Limb (tissue), 2 donors: Measurements from ENCODE around the gene RPTOR.

Experiments used
- DNase-seq, 2 donors: peaks; one replicate each; pipeline ENCODE4 v3.0.0-alpha.2; 2016; ENCODE audit errors: extremely low spot score in 2 of 2

The RPTOR gene

DNA sequence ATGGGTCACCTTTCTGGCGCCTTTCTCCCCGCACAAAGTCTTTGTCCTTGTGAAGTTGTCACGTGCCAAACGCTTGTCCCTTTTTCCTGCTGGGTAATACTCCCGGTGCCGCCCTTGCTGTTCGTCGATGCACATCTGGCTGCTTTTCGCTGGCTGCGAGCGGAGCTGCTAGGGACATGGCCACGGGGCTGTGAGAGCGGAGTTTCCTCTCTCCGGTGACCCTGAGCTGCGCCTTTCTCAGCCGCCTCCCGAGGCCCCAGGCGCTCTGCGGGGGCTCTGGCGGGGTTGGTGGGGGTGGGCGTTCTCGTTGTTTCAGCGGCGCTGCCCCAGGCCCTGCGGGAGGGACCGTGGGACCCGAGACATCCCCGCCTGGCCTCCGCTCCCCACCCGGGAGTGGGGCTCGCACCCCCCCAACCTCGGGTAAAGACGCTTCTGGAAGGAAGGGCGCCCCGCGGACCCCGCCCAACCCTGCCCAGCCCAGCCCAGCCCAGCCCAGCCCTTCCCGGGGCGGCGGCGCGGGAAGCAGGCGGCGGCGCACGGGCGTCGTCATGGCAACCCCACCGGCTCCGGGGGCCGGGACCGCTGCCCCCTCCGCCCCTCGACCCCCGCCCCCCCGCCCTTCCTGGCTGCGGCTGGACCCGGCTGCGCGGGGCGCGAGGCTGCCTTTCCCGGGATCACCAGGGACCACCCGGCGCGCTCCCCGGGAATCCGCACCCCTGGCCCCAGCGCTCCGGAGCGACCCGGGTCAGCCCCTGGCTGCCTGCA lies 459.3 kb downstream of the RPTOR start:
- peak in 1 of 2 donors; percentile 64 for DNase-seq

DNA sequence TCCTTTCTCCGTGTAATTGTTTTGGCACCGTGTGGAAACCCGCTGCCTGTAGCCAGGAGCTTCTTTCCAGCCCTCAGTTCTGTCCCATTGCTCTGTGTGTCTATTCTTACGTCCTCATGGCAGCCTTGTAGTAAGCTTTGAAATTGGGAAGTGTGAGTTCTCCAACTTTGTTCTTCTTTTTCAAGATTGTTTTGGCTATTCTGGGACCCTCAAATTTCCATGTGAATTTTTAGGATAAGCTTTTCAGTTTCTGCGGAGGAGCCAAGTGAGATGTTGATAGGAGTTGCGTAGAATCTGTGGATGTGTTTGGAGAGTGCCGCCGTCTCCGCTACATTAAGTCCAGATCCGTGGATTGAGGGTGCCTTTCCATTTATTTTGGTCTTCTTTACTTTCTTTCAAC lies 462.3 kb downstream of the RPTOR start:
- DNase-seq: no peak

DNA sequence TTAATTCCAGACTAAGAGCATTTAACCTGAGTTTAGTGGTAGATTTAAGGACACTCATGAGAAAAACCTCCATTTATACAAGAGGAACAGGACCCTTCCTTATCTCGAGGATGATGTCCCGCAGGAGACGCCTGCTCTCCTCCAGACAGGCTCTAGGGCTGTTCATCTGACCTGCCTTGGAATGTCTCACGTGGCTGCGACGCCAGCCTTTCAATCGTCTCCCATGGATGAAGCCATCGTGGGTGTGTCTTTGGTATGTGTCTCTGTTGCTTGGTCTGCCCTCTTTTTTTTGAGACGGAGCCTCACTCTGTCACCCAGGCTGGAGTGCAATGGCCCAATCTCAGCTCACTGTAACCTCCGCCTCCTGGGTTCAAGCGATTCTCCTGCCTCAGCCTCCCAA lies 463.5 kb downstream of the RPTOR start:
- no peak for DNase-seq

DNA sequence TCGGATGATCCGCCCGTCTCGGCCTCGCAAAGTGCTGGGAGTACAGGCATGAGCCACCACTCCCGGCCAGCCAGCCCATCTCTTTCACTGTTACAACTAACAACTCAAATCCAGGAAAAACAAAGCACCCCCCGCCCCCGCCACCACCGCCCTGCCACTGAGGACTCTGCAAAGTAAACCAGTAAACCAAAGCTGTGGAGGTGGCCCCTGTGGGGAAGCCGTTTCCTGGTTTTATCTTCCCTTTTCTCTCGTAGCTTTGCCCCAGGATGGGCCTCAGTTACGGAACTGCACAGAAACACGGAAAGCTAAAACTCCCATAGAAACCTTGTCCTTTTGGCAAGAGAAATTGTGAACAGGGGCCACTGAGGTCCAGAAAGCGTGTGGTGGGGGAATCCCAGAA lies 464.5 kb downstream of the RPTOR start:
- no peak for DNase-seq

DNA sequence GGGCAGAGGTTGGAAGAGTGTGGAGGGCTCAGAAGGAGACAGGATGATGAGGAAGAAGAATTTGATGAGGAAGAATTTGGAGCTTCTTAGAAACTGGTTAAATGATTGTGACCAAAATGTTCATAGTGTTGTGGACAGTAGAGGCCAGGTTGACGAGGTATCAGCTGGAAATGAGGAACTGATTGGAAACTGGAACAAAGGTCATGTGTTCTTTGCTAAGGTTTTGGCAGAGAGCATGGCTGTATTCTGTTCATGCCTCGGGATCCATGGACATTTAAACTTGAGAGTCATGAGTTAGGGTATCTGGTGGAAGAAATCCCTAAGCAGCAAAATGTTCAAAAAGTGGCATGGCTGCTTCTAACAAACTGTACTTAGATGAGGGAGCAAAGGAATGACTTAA lies 466.3 kb downstream of the RPTOR start:
- DNase-seq: no peak

DNA sequence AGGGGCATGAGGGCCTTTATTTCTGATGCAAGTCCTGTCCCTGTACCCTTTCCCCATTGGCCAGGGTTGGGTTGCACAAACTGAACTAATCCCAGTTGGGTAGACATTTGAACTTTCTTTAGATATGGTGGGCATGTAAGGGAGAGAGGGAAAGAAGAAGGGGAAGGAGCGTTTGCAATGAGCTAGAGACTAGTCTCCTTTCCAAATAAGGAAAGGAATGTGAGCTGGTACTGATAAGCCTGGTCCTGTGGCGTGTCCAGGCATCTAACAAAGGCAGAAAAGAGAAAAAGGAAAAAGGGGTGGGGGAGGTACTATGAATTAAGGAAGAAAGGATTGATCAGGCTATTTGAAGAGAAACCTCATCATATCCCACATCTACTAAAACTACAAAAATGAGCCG lies 467.3 kb downstream of the RPTOR start:
- no peak for DNase-seq

DNA sequence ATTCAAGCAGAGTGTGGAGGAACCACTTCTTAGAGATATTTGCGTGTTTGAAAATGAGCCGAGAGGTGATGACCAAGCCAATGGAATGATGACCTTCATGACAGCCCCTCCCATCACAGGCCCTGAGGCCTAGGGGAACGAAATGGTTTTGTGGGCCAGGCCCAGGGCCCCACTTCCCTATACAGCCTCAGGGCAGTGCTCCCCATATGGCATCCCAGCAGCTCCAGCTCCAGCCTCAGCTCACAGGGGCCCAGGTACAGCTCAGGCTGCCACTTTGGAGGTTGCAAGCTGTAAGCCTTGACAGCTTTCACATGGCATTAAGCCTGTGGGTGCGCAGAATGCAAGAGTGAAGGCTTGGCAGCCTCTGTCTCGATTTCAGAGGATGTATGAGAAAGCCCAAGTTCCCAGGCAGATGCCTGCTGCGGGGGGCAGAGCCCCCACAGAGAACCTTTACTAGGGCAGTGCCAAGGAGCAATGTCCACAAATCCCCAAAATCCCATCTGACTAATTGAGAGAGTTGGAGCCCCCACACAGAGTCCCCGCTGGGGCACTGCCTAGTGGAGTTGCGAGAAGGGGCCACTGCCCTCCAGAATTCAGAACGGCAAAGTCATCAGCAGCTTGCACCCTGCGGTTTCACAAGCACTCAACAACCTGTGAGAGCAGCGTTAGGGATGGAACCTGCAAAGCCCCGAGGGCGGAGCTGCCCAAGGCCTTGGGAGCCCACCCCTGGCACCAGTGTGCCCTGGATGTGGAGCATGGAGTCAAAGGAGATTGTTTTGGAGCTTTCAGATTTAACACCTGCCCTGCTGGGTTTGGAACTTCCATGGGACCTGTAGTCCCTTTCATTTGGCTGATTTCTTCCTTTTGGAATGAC lies 468.2 kb downstream of the RPTOR start:
- no peak for DNase-seq

DNA sequence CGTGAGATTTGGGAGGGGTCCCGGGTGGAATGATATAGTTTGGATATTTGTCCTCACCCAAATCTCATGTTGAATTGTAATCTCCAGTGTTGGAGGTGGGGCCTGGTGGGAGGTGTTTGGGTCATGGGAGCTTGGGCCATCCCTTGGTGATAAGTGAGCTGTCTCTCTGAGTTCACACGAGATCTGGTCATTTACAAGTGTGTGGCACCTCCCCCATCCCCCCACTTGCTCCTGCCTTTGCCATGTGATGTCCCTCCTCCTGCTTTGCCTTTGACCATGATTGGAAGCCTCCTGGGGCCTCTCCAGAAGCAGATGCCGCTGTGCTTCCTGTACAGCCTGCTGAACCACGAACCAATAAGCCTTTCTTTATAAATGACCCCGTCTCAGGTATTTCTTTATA lies 469.0 kb downstream of the RPTOR start:
- DNase-seq: no peak

DNA sequence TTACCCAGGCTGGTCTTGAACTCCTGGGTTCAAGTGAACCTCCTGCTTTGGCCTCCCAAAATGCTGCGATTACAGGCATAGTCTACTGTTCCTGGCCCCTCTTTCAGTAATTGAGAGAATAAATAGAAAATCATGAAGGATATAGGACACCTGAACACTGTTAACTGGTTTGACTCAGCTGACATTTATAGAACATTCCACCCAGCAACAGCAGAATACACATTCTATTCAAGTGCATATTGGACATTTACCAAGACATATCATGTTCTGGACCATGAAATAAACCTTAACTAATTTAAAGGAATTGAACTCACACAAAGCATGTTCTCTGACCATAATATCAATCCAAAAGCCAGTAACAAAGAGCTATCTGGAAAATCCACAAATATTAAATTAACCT lies 470.5 kb downstream of the RPTOR start:
- DNase-seq: peak in 1 of 2 donors; percentile 61
